Measurements from ENCODE around the gene ZNF546.

DNA sequence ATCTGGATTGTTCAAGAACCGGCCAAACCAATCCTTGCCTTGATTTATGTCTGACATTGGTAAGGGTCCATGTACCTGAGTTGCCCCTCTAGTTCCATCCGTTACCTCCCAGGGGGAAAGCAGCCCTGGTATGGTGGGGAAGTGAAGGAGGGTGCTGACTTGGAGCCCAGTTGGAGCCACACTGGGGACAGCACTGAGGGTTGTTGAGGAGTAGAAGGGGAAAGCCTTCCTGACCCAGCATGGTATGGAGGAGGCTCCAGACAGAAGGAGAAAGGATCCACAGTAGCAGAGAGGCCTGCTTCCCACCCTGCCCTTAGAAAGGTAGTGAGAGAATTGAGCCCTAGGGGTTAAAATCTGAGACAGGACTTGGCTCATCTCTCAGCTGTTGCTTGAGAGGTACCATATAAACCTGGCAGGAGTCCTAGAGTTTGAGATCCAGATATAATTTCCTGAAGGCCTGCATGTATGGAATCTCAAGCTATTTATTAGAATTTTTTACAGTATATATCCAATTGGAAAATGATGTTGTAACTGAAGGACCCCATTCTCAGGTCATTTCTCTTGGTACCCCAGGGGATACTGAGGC, 45.7 kb upstream of the ZNF546 start:
- TF ChIP-seq POLR2A (IDR thresholded peaks at IDR 0.05; ENCODE audit: low read length) (no peak), ZNF302 (CRISPR knock-in tag; IDR thresholded peaks at IDR 0.05) (no peak), SREBF2 (IDR thresholded peaks at IDR 0.05) (no peak), EP300 (IDR thresholded peaks at IDR 0.05) (no peak), ZSCAN20 (CRISPR knock-in tag; IDR thresholded peaks at IDR 0.05) (no peak), RNF2 (IDR thresholded peaks at IDR 0.05; ENCODE audit: borderline replicate concordance, low read depth) (no peak), ZC3H11A (IDR thresholded peaks at IDR 0.05) (no peak), ESRRA (IDR thresholded peaks at IDR 0.05; ENCODE audit: borderline replicate concordance, low read length) (no peak), CEBPB (IDR thresholded peaks at IDR 0.05) (no peak), KDM5A (IDR thresholded peaks at IDR 0.05) (no peak), BHLHE40 (IDR thresholded peaks at IDR 0.05; ENCODE audit: low read depth, low read length) (no peak)
- TF ChIP-seq, protein P1, sequence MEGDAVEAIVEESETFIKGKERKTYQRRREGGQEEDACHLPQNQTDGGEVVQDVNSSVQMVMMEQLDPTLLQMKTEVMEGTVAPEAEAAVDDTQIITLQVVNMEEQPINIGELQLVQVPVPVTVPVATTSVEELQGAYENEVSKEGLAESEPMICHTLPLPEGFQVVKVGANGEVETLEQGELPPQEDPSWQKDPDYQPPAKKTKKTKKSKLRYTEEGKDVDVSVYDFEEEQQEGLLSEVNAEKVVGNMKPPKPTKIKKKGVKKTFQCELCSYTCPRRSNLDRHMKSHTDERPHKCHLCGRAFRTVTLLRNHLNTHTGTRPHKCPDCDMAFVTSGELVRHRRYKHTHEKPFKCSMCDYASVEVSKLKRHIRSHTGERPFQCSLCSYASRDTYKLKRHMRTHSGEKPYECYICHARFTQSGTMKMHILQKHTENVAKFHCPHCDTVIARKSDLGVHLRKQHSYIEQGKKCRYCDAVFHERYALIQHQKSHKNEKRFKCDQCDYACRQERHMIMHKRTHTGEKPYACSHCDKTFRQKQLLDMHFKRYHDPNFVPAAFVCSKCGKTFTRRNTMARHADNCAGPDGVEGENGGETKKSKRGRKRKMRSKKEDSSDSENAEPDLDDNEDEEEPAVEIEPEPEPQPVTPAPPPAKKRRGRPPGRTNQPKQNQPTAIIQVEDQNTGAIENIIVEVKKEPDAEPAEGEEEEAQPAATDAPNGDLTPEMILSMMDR (IDR thresholded peaks at IDR 0.05): no peak
- TF ChIP-seq, protein P2, sequence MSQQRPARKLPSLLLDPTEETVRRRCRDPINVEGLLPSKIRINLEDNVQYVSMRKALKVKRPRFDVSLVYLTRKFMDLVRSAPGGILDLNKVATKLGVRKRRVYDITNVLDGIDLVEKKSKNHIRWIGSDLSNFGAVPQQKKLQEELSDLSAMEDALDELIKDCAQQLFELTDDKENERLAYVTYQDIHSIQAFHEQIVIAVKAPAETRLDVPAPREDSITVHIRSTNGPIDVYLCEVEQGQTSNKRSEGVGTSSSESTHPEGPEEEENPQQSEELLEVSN (IDR thresholded peaks at IDR 0.05; ENCODE audit: borderline replicate concordance, low read depth): no peak
